HG03354 (cell line): ENCODE measurements around the gene ENTR1.
"Not testable (repeated sequence)": the region's sequence is repeated elsewhere in the genome, so short reads cannot be mapped to it uniquely, and the experiment has no call there.

Experiments
- ATAC-seq: cut with Tn5 transposase; IDR thresholded peaks from one replicate; pipeline ENCODE4 v1.9.1; 2021; ENCODE audit warnings: mild to moderate bottlenecking; ENCODE audit not compliant: unreplicated experiment, poor library complexity, severe bottlenecking

Gene ENTR1

GRCh38 chr9:136439481-136440408, 29.3 kb upstream of the ENTR1 start, which contains the start of gene INPP5E:
Gene INPP5E (minus strand): TSS chr9:136439845. CDS start chr9:136439419, 426 bp downstream.
- peak; percentile 75 for ATAC-seq

- peak; percentile 53 for ATAC-seq
Measured at GRCh38 chr9:136438548-136439480, 28.4 kb upstream of the ENTR1 start.

- ATAC-seq, result no peak
Measured at GRCh38 chr9:136437839-136438547, 27.6 kb upstream of the ENTR1 start.

GRCh38 chr9:136437430-136437829, 27.0 kb upstream of the ENTR1 start:
- ATAC-seq, result no peak

GRCh38 chr9:136436055-136436634, 25.7 kb upstream of the ENTR1 start:
- no peak for ATAC-seq

GRCh38 chr9:136434580-136435169, 24.3 kb upstream of the ENTR1 start:
- no peak for ATAC-seq

- no peak for ATAC-seq
Measured at GRCh38 chr9:136433849-136434579, 23.6 kb upstream of the ENTR1 start.

- ATAC-seq, result no peak
Measured at GRCh38 chr9:136433043-136433715, 22.8 kb upstream of the ENTR1 start.

GRCh38 chr9:136432591-136432990, 22.2 kb upstream of the ENTR1 start:
- no peak for ATAC-seq

GRCh38 chr9:136431782-136432350, 21.5 kb upstream of the ENTR1 start:
- ATAC-seq, result no peak

GRCh38 chr9:136430588-136431234, 20.3 kb upstream of the ENTR1 start:
- ATAC-seq, result no peak

GRCh38 chr9:136429683-136430491, 19.5 kb upstream of the ENTR1 start:
- no peak for ATAC-seq

GRCh38 chr9:136429075-136429628, 18.7 kb upstream of the ENTR1 start:
- no peak for ATAC-seq

- ATAC-seq, result no peak
Measured at GRCh38 chr9:136426787-136427186, 16.4 kb upstream of the ENTR1 start.

GRCh38 chr9:136425367-136425766, 15.0 kb upstream of the ENTR1 start:
- not testable (repeated sequence) for ATAC-seq

GRCh38 chr9:136424750-136425362, 14.4 kb upstream of the ENTR1 start:
- ATAC-seq, result no peak
